Stimulated activated CD4-positive, alpha-beta T cell treated with anti-CD3 and anti-CD28 coated beads, Interleukin-4, amount 100 ng/mL, for 24 hours (primary cell): ENCODE data around the gene CWC22.
"Not testable (repeated sequence)": the region's sequence is repeated elsewhere in the genome, so short reads cannot be mapped to it uniquely, and the experiment has no call there.

ENCODE experiments used
- DNase-seq: peaks from one replicate; pipeline ENCODE4 v3.0.0-alpha.2; 2020

Gene CWC22

GRCh38 chr2:180002198-180002770 lies 4.8 kb downstream of the CWC22 start:
- DNase-seq: no peak

GRCh38 chr2:180001726-180002125 lies 5.4 kb downstream of the CWC22 start:
- no peak for DNase-seq

GRCh38 chr2:180000434-180000833 lies 6.7 kb downstream of the CWC22 start:
- no peak for DNase-seq

- DNase-seq: no peak
Measured at GRCh38 chr2:179999000-179999399, 8.1 kb downstream of the CWC22 start.

GRCh38 chr2:179995741-179996515 lies 11.2 kb downstream of the CWC22 start:
- no peak for DNase-seq

- DNase-seq: no peak
Measured at GRCh38 chr2:179991344-179991743, 15.8 kb downstream of the CWC22 start.

GRCh38 chr2:179990676-179991317 lies 16.3 kb downstream of the CWC22 start:
- no peak for DNase-seq

GRCh38 chr2:179987916-179988315 lies 19.2 kb downstream of the CWC22 start:
- no peak for DNase-seq

- no peak for DNase-seq
Measured at GRCh38 chr2:179985163-179985820, 21.8 kb downstream of the CWC22 start.

GRCh38 chr2:179983250-179983932 lies 23.7 kb downstream of the CWC22 start:
- no peak for DNase-seq

GRCh38 chr2:179981085-179981484 lies 26.0 kb downstream of the CWC22 start:
- DNase-seq: no peak

- no peak for DNase-seq
Measured at GRCh38 chr2:179974761-179975160, 32.3 kb downstream of the CWC22 start.

GRCh38 chr2:179966778-179967394 lies 40.2 kb downstream of the CWC22 start:
- DNase-seq: no peak

GRCh38 chr2:179965291-179966258 lies 41.5 kb downstream of the CWC22 start:
- no peak for DNase-seq

GRCh38 chr2:179963626-179964025 lies 43.5 kb downstream of the CWC22 start:
- no peak for DNase-seq

GRCh38 chr2:179958251-179958650 lies 48.8 kb downstream of the CWC22 start:
- DNase-seq: not testable (repeated sequence)

- no peak for DNase-seq
Measured at GRCh38 chr2:179954026-179954425, 53.1 kb downstream of the CWC22 start.

GRCh38 chr2:179953359-179953758 lies 53.7 kb downstream of the CWC22 start:
- no peak for DNase-seq

GRCh38 chr2:179952658-179953057 lies 54.4 kb downstream of the CWC22 start:
- DNase-seq: no peak

GRCh38 chr2:179951680-179952079 lies 55.4 kb downstream of the CWC22 start:
- DNase-seq: no peak

GRCh38 chr2:179950391-179950790 lies 56.7 kb downstream of the CWC22 start:
- DNase-seq: no peak
